Medulla oblongata (tissue), 1 donor: ENCODE measurements around the gene RNF2.
"Not testable (repeated sequence)": the region's sequence is repeated elsewhere in the genome, so short reads cannot be mapped to it uniquely, and the experiment has no call there.

Experiments used
- DNase-seq: peaks from one replicate; pipeline ENCODE4 v3.0.0-alpha.2; 2015; ENCODE audit errors: extremely low spot score

Gene RNF2

DNA sequence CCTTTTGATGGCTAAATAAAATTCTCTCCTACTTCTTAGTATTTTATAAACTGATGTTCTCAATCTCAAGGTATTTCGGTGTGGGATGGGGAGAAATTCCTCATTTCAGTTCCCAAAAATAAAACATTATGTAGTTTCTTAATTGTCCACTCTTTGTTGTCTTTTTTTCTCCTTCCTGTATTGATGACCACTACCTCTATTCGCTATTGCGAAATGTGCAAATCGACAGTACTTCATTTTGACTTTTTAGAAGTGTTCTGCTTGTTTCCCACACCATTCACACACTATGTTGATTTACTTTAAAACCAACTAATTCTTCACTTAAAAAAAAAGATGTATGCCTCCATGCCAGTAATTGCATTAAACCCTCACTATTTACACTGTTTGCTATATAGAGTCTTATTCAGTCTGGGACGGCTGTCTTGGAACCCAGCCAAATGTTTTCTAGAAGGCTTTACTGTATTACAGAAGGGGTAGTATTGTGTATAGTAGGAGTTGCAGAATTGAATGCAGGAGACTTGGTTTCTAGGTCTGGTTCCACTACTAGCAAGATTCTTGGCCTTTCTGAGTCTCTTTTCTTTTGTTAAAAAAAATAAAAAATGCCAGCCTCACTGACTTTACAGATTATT is 5.6 kb downstream of the RNF2 start:
- peak; percentile 26 for DNase-seq

- DNase-seq: no peak
Observed at GRCh38 chr1:185053204-185053603, 7.8 kb downstream of the RNF2 start.

DNA sequence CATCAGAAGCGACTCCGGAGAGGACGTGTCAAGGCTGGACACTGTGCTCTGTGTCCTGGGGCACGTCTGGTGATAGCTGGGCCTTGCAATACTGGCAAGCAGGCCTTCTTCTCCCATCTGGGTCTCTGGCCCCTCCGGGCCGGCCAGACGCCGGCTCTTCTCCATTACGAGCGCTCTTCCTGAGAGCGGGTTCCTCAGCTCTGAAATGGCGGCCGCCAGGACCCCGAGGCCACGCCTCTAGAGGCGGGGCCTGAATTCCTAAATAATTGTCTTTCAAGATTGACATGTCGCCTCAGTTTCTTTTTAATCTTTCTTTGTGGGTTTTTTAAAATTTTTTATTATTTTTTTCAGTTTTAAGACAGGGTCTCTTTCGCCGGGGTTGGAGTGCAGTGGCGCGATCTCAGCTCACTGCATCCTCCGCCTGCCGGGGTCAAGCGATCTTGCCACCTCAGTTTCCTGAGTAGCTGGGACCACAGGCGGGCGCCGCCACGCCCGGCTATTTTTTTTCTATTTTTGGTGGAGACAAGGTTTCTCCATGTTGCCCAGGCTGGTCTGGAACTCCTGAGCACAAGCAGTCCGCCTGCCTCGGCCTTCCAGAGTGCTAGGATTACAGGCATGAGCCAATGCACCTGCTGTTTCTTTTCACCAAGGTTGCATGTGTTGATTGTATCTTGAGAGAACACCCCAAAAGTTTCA is 9.2 kb downstream of the RNF2 start:
- DNase-seq: no peak

DNA sequence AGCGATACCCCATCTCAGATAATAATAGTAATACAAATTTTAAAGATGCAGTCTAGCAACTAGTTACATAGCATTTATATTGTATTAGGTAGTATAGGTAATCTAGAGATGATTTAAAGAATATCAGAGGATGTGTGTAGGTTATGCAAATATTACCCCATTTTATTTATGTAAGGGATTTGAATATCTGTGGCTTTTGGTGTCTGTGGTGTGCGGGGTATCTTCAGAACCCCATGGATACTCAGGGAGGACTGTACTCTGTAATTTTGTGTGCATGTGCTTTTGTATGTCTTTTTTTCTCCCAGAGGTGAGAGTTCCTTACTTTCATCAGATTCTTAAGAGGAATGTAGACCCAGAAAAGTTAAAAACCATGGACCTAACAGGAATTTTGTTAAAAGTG is 12.8 kb downstream of the RNF2 start:
- no peak for DNase-seq

DNA sequence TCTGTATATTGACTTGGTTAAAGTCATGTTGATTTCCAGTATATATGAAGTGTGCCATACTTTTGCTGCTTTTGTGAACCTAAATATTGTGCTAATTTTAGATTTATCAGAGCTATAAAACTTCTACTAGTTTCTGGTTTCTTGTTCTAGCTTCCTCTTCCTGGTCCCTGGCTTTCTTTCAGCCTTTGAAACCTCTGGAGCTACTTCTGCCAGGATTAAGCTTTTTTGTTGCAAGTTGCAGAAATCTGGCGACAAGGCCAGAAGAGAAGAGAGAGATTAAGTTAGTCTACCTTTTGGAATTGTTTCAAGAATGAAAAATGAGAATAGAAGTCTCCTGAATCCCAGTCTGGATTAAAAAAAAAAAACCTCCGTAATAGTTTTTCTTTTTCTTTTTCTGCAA is 13.5 kb downstream of the RNF2 start:
- DNase-seq: no peak

- no peak for DNase-seq
Observed at GRCh38 chr1:185059950-185060571, 14.7 kb downstream of the RNF2 start.

- DNase-seq: no peak
Observed at GRCh38 chr1:185062710-185063370, 17.5 kb downstream of the RNF2 start.

DNA sequence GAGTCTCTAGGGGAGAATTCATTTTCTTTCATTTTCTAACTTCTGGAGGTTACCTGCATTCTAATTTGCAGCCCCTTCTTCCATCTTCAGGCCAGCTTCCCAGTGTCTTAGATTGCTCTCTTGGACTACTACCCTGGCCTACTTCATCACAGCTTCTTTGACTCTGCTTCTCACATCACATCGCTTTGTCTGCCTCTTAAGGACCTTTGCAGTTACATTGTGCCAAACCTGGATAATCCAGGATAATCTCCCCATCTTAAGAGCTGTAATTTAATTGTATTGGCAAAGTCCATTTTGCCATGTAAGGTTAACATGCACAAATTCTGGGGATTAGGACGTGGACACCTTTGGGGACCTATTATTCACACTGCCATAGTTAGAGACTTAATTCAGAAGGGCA is 18.4 kb downstream of the RNF2 start:
- DNase-seq: no peak

GRCh38 chr1:185065006-185065405 is 19.6 kb downstream of the RNF2 start:
- DNase-seq: not testable (repeated sequence)

- no peak for DNase-seq
Observed at GRCh38 chr1:185066181-185066580, 20.8 kb downstream of the RNF2 start.

GRCh38 chr1:185068341-185068740 is 23.0 kb downstream of the RNF2 start:
- no peak for DNase-seq

- no peak for DNase-seq
Observed at GRCh38 chr1:185069202-185069772, 23.9 kb downstream of the RNF2 start.

DNA sequence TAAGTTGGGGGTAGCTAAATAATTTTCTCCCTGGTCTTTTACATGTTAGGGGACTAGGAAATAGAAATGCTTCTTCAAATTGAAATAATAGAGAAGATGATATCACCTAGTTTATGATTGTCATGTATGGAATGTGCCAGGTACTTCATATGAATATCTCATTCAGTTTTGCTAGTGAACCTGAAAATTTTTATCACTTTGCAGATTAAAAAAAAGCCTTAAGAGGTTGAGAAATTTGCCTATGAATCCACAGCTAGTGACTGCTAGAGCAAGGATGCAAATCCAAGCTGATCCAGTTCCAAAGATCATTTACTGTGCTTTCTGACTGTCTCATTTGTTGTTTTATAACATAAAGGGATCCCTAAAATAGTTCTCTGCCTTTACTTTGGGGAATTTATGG is 24.7 kb downstream of the RNF2 start:
- no peak for DNase-seq

GRCh38 chr1:185073725-185074124 is 28.4 kb downstream of the RNF2 start:
- no peak for DNase-seq

GRCh38 chr1:185074307-185074706 is 28.9 kb downstream of the RNF2 start:
- no peak for DNase-seq

DNA sequence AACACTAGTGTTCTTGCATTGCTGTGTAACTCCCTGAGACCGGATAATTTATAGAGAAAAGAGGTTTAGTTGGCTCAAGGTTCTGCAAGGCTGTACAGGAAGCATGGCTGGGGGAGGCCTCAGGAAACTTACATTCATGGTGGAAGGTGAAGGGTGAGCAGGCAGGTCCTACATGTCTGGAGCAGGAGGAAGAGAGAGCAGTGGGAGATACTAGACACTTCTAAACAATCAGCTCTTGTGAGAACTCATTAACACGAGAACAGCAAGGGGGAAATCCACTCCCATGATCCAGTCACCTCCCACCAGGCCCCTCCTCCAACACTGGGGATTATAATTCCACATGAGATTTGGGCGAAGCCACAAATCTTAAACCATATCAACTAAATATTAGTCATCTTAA is 30.1 kb downstream of the RNF2 start:
- no peak for DNase-seq

- no peak for DNase-seq
Observed at GRCh38 chr1:185077374-185077773, 32.0 kb downstream of the RNF2 start.

- no peak for DNase-seq
Observed at GRCh38 chr1:185080422-185080821, 35.1 kb downstream of the RNF2 start.

GRCh38 chr1:185083818-185084217 is 38.5 kb downstream of the RNF2 start:
- no peak for DNase-seq

GRCh38 chr1:185087101-185087500 is 41.7 kb downstream of the RNF2 start:
- no peak for DNase-seq

- DNase-seq: no peak
Observed at GRCh38 chr1:185087746-185088145, 42.4 kb downstream of the RNF2 start.

DNA sequence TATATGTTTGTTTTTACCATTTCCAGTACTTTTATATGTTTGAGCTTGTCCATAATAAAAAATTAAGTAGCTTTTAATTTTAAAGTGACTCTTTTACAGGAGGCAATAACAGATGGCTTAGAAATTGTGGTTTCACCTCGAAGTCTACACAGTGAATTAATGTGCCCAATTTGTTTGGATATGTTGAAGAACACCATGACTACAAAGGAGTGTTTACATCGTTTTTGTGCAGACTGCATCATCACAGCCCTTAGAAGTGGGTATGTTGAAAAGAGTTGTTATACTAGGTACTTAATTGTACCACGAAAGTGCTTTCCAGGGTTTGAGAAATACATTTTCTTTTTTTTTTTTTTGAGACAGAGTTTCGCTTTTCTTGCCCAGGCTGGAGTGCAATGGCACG is 46.1 kb downstream of the RNF2 start:
- DNase-seq: no peak
